Measurements from ENCODE around the gene ZNF862. TPM values are rescaled to one million over a fixed set of nuclear protein-coding genes. Genes with fewer than 3 reads are reported as not detected.

Gene ZNF862
- total and polyA plus RNA-seq, 10 of the 15 experiments (the other 5 are each of a cell fraction or from before 2014, with no cell fraction given) = 0.49 to 7.7 (median 3.5) TPM

- Histone ChIP-seq H3K36me3 (ENCODE audit: control insufficient read depth in 2 of 2, insufficient read depth in 2 of 2, low read length in 1 of 2) (no peaks in the 10 kb centered on the region), H3K79me2 (ENCODE audit: control insufficient read depth, insufficient read depth, low read length) (peaks cover 4% of the 10 kb centered on the region), H3K9me3 (replicated peaks; ENCODE audit: control insufficient read depth, insufficient read depth, low read length) (no peaks in the 10 kb centered on the region), H3K9ac (ENCODE audit: control insufficient read depth, insufficient read depth, low read length) (peak overlapping the region; percentile 77), H4K20me1 (ENCODE audit: control insufficient read depth, insufficient read depth) (no peaks in the 10 kb centered on the region), H3K4me1 (ENCODE audit: control insufficient read depth, insufficient read depth, low read length) (no peaks in the 10 kb centered on the region; the same call in 1 of the 2 replicates), H3K27ac (ENCODE audit: control insufficient read depth, insufficient read depth) (peak overlapping the region; percentile 49), H2AFZ (ENCODE audit: control insufficient read depth, low read depth, low read length) (peak overlapping the region; percentile 58), H3K4me2 (ENCODE audit: control insufficient read depth, insufficient read depth) (peak overlapping the region; percentile 91), H3K27me3 (replicated peaks in 1 of 2; ENCODE audit: control insufficient read depth in 2 of 2, insufficient read depth in 2 of 2, low read length in 1 of 2) (no peaks in the 10 kb centered on the region), H3K4me3 (peak overlapping the region; percentile 93)
- intact Hi-C loops (cut with micrococcal nuclease; ENCODE audit: unreplicated experiment) (loop anchor here (2.0 kb wide), 1 partner anchor 32 kb away; no protein-coding TSS in a partner anchor), in situ Hi-C loops (cut with MboI) (no loop called here)
- ChIA-PET CTCF (interaction anchor here (0.7 to 1.8 kb wide), 3 partner anchors 10 to 177 kb away, joined by 3 to 7 read pairs (median 5); no protein-coding TSS in a partner anchor), SMC1A (ENCODE audit: uncharacterized antibody, unreplicated experiment) (interaction anchor here (1.3 to 1.6 kb wide), 2 partner anchors 8 to 46 kb away, joined by 3 to 4 read pairs; no protein-coding TSS in a partner anchor), RAD21 (ENCODE audit: unreplicated experiment) (interaction anchor here (0.5 to 1.0 kb wide), 2 partner anchors 7 to 33 kb away, joined by 3 read pairs; no protein-coding TSS in a partner anchor), POLR2A (interaction anchor here (1.2 to 1.5 kb wide), 2 partner anchors 10 to 33 kb away, joined by 3 to 7 read pairs; no protein-coding TSS in a partner anchor)
- BruUV-seq (replicated peaks) = no TSS peak
- FAIRE-seq (no peak), DNase-seq (ENCODE audit: low read depth, low spot score) (no peak), ATAC-seq (no peak)
- TF ChIP-seq PAX8 (IDR thresholded peaks at IDR 0.05) = no peak
- 53% methylated on average over 6 of the region's 6 CpGs for WGBS (ENCODE audit: insufficient coverage, insufficient replicate concordance, low lambda C conversion rate, missing lambda C conversion rate)
These were observed 825 bp downstream of the ZNF862 start for GRCh38 chr7:149838992-149839408.

- no peak overlapping the region for H3K4me2 ChIP-seq (ENCODE audit: control insufficient read depth, insufficient read depth)
- no peaks in the 10 kb centered on the region for H3K27me3 ChIP-seq (replicated peaks in 1 of 2; ENCODE audit: control insufficient read depth in 2 of 2, insufficient read depth in 2 of 2, low read length in 1 of 2)
- FAIRE-seq (no peak), DNase-seq (ENCODE audit: low read depth, low spot score) (no peak), ATAC-seq (no peak)
- no peaks in the 10 kb centered on the region for H4K20me1 ChIP-seq (ENCODE audit: control insufficient read depth, insufficient read depth)
- in situ Hi-C loops (cut with MboI) = no loop called here
- ChIA-PET POLR2A (interaction anchor here (0.7 to 1.5 kb wide), 3 partner anchors 9 to 638 kb away, joined by 3 to 7 read pairs (median 3); no protein-coding TSS in a partner anchor), CTCF (interaction anchor here (1.8 kb wide), 1 partner anchor 178 kb away, joined by 7 read pairs; no protein-coding TSS in a partner anchor), SMC1A (ENCODE audit: uncharacterized antibody, unreplicated experiment) (interaction anchor here (0.8 to 1.3 kb wide), 2 partner anchors 12 to 45 kb away, joined by 3 to 4 read pairs; no protein-coding TSS in a partner anchor), RAD21 (ENCODE audit: unreplicated experiment) (interaction anchor here (0.8 kb wide), 1 partner anchor 176 kb away, joined by 3 read pairs; no protein-coding TSS in a partner anchor)
- H3K36me3 ChIP-seq (ENCODE audit: control insufficient read depth in 2 of 2, insufficient read depth in 2 of 2, low read length in 1 of 2) = no peaks in the 10 kb centered on the region
- H3K9ac ChIP-seq (ENCODE audit: control insufficient read depth, insufficient read depth, low read length) = no peak overlapping the region
- no peak overlapping the region for H3K27ac ChIP-seq (ENCODE audit: control insufficient read depth, insufficient read depth)
- intact Hi-C loops (cut with micrococcal nuclease; ENCODE audit: unreplicated experiment) = loop anchor here (2.0 kb wide), 1 partner anchor 31 kb away; no protein-coding TSS in a partner anchor
- no peaks in the 10 kb centered on the region; the same call in 1 of the 2 replicates for H3K4me1 ChIP-seq (ENCODE audit: control insufficient read depth, insufficient read depth, low read length)
- 96% methylated on average over 5 of the region's 5 CpGs for WGBS (ENCODE audit: insufficient coverage, insufficient replicate concordance, low lambda C conversion rate, missing lambda C conversion rate)
- H3K9me3 ChIP-seq (replicated peaks; ENCODE audit: control insufficient read depth, insufficient read depth, low read length) = no peaks in the 10 kb centered on the region
- H3K79me2 ChIP-seq (ENCODE audit: control insufficient read depth, insufficient read depth, low read length) = peaks cover 4% of the 10 kb centered on the region
- no peak for TF ChIP-seq CBFB (IDR thresholded peaks at IDR 0.05; ENCODE audit: low read depth)
- no peak for TF ChIP-seq EP300 (IDR thresholded peaks at IDR 0.05; ENCODE audit: borderline replicate concordance in 1 of 2, control insufficient read depth in 1 of 2, low read depth in 2 of 2, low read length in 2 of 2)
- no peak for TF ChIP-seq TCF7 (IDR thresholded peaks at IDR 0.05; ENCODE audit: borderline replicate concordance)
- TF ChIP-seq ZBTB40 (IDR thresholded peaks at IDR 0.05; ENCODE audit: borderline replicate concordance) = peak; percentile 50
- no peak for TF ChIP-seq SMAD5 (IDR thresholded peaks at IDR 0.05; ENCODE audit: low read depth)
- no peak for TF ChIP-seq ZNF24 (IDR thresholded peaks at IDR 0.05)
- no peak for TF ChIP-seq PML (IDR thresholded peaks at IDR 0.05; ENCODE audit: low read length)
- BruUV-seq (replicated peaks) = no TSS peak
- no peak overlapping the region for H2AFZ ChIP-seq (ENCODE audit: control insufficient read depth, low read depth, low read length)
- H3K4me3 ChIP-seq = no peak overlapping the region
These were observed 1.8 kb downstream of the ZNF862 start for GRCh38 chr7:149839933-149840332.

Data from GM12878 (cell line).